ENCODE results near the gene HDAC11. TPM values are rescaled to one million over a fixed set of nuclear protein-coding genes. Genes with fewer than 3 reads are reported as not detected.

Gene HDAC11
- total RNA-seq, 1 experiment from 2014 or later = 7.0 TPM

DNA sequence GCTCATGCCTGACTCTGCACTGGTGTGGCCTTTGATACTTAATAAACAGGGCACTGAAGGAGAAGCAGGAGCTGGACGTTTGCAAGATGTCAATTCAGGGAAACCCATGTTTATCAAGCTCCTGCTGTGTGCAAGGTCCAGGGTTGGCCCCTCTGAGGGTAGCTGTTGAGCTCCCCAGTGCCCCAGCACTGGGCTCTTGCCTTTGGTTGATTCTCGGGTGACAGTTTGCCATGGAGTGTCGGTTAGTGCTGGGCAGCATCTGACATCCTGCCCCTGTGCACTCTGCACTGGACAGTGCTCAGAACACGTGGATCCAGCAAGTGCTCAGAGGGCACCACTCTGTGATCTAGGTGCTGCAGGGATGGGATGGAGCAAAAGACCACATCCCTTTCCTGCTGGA, 7.3 kb downstream of the HDAC11 start:
- Histone ChIP-seq H4K8ac (replicated peaks; ENCODE audit: insufficient read length, low read depth, low read length) (no peak overlapping the region), H3K9me3 (ENCODE audit: control insufficient read depth, low read depth, low read length) (no peaks in the 10 kb centered on the region), H4K91ac (ENCODE audit: insufficient read length, low read depth, low read length) (no peak overlapping the region), H3K4me1 (ENCODE audit: insufficient read depth, low read length) (no peaks in the 10 kb centered on the region; the same call in 1 of the 2 replicates), H3K18ac (ENCODE audit: insufficient read length, low read depth, low read length) (no peak overlapping the region), H2BK12ac (ENCODE audit: insufficient read length, low read depth, low read length) (no peak overlapping the region), H3K27ac (ENCODE audit: insufficient read length, low read depth, low read length) (no peak overlapping the region), H3K4ac (ENCODE audit: low read depth, low read length) (no peak overlapping the region), H2BK120ac (ENCODE audit: low read depth, low read length, poor library complexity, severe bottlenecking) (no peak overlapping the region), H2AFZ (ENCODE audit: low read length) (no peak overlapping the region), H2BK20ac (ENCODE audit: low read depth, low read length, poor library complexity, severe bottlenecking) (no peak overlapping the region), H4K5ac (ENCODE audit: insufficient read length, low read depth, low read length) (no peak overlapping the region), H2BK5ac (ENCODE audit: insufficient read length, low read length) (no peak overlapping the region), H3T11ph (ENCODE audit: low read length) (no peak overlapping the region), H3K4me2 (ENCODE audit: insufficient read depth, insufficient read length, low read length) (no peak overlapping the region), H3K79me2 (ENCODE audit: insufficient read depth, low read length) (no peaks in the 10 kb centered on the region), H2BK15ac (ENCODE audit: low read depth, low read length) (no peak overlapping the region), H2AK5ac (ENCODE audit: insufficient read length, low read length) (no peak overlapping the region), H3K14ac (ENCODE audit: insufficient read depth, low read length) (no peak overlapping the region), H3K23ac (ENCODE audit: insufficient read length, low read depth, low read length) (no peak overlapping the region), H4K20me1 (ENCODE audit: control insufficient read depth, insufficient read depth, insufficient read length) (no peaks in the 10 kb centered on the region), H3K79me1 (ENCODE audit: insufficient read depth, low read depth, low read length, poor library complexity, severe bottlenecking) (no peaks in the 10 kb centered on the region), H3K56ac (ENCODE audit: insufficient read length, low read depth, low read length) (no peak overlapping the region), H3K9ac (ENCODE audit: extremely low read depth, insufficient read length, low read length) (no peak overlapping the region), H3K27me3 (ENCODE audit: insufficient read depth, low read length) (no peaks in the 10 kb centered on the region), H3K23me2 (ENCODE audit: insufficient read length, low read depth, low read length, poor library complexity, severe bottlenecking) (no peaks in the 10 kb centered on the region)
- WGBS (ENCODE audit: extremely low coverage, insufficient read length, low lambda C conversion rate) = no CpG with 5 or more reads among the region's 4 CpGs
- peaks cover 0 to 5% of the 10 kb centered on the region in 2 experiments; a peak in 2 of 5 replicates for H3K9me3 Mint-ChIP-seq
- TF ChIP-seq, protein P1, sequence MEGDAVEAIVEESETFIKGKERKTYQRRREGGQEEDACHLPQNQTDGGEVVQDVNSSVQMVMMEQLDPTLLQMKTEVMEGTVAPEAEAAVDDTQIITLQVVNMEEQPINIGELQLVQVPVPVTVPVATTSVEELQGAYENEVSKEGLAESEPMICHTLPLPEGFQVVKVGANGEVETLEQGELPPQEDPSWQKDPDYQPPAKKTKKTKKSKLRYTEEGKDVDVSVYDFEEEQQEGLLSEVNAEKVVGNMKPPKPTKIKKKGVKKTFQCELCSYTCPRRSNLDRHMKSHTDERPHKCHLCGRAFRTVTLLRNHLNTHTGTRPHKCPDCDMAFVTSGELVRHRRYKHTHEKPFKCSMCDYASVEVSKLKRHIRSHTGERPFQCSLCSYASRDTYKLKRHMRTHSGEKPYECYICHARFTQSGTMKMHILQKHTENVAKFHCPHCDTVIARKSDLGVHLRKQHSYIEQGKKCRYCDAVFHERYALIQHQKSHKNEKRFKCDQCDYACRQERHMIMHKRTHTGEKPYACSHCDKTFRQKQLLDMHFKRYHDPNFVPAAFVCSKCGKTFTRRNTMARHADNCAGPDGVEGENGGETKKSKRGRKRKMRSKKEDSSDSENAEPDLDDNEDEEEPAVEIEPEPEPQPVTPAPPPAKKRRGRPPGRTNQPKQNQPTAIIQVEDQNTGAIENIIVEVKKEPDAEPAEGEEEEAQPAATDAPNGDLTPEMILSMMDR (conservative IDR thresholded peaks at IDR 0.05) = no peak
- H3K4me3 Mint-ChIP-seq = no peak overlapping the region
- peak overlapping the region in 1 of 3 experiments; percentile 36; a peak in 1 of 7 replicates for H3K27ac Mint-ChIP-seq
- H3K36me3 Mint-ChIP-seq (ENCODE audit: insufficient read depth in 1 of 3, low read depth in 3 of 3) = peaks cover 0 to 5% (median 0%) of the 10 kb centered on the region in 3 experiments; a peak in 3 of 7 replicates
- DNase-seq = no peak
- H3K4me1 Mint-ChIP-seq = peaks cover 6 to 10% of the 10 kb centered on the region in 2 experiments
- no peaks in the 10 kb centered on the region; the same call in 1 of the 2 replicates for H3K27me3 Mint-ChIP-seq (ENCODE audit: low read depth)

Data from H9 (cell line).